Left lung (tissue), 10 donors: Measurements from ENCODE around the gene TFF1. TPM values are rescaled to one million over a fixed set of nuclear protein-coding genes. Genes with fewer than 3 reads are reported as not detected.

Experiments used
- ATAC-seq: fragments of 200-7000 bp; cut with Tn5 transposase; one replicate; pipeline ENCODE4 v1.9.1; 2020; ENCODE audit warnings: moderate library complexity
- DNase-seq, 4 donors: peaks; one replicate each; pipeline ENCODE4 v3.0.0-alpha.2; 2013 to 2020
- H3K27ac ChIP-seq, 2 donors: fragments of 200-600 bp; sonication (generic) in 1 of 2; one replicate each; pipeline versions ENCODE4 v1.5.0 to v1.8.0; 2020 to 2021
- H3K27me3 ChIP-seq, 2 donors: fragments of 200-600 bp; sonication (generic) in 1 of 2; one replicate each; pipeline versions ENCODE4 v1.5.0 to v1.8.0; 2020 to 2021
- H3K36me3 ChIP-seq, 2 donors: fragments of 200-600 bp; sonication (generic) in 1 of 2; one replicate each; pipeline versions ENCODE4 v1.5.0 to v1.8.0; 2020 to 2021
- H3K4me1 ChIP-seq, 2 donors: fragments of 200-600 bp; one replicate each; pipeline ENCODE4 v1.8.0; 2021
- H3K4me3 ChIP-seq, 2 donors: fragments of 200-600 bp; sonication (generic) in 1 of 2; one replicate each; pipeline versions ENCODE4 v1.5.0 to v1.8.0; 2020 to 2021; ENCODE audit warnings: mild to moderate bottlenecking in 1 of 2
- H3K9me3 ChIP-seq, 2 donors: fragments of 200-600 bp; sonication (generic) in 1 of 2; one replicate each; pipeline versions ENCODE4 v1.5.0 to v1.8.0; 2020 to 2021
- intact Hi-C, 2 donors: fragments of 100-400 bp; cut with DNase I; formaldehyde crosslinking; loops; one replicate each; pipeline versions ENCODE4 v1.11.2 to v1.14.2; 2022
- polyA plus RNA-seq, 6 donors: library from polyadenylated mRNA; unstranded; fragments of 120-200 nt; gene quantifications; one replicate each; pipeline ENCODE4 v1.2.1, GENCODE V29; 2013; ENCODE audit not compliant: insufficient read length in 6 of 6
- total RNA-seq, 2 donors: library from RNA; stranded (reverse); fragmentation: NEBNext Ultra II Directional; extraction: Animal tissue kit (Norgen Biotek cat#: 25700); gene quantifications; one replicate each; pipeline ENCODE4 v1.2.1, GENCODE V29; 2021
- TF ChIP-seq, protein P1 (sequence below), 2 donors: fragments of 200-600 bp; sonication (generic) in 1 of 2; IDR thresholded peaks; one replicate each; pipeline versions ENCODE4 v1.5.0 to v1.8.0; 2021; ENCODE audit warnings: antibody characterized with exemption in 2 of 2
- donor health status: DM: no; HTN: yes; CAD: no.
- donor health status: DM: no; HTN: no; CAD: no.

TFF1 gene
- total and polyA plus RNA-seq, 8 donors, result not detected

DNA sequence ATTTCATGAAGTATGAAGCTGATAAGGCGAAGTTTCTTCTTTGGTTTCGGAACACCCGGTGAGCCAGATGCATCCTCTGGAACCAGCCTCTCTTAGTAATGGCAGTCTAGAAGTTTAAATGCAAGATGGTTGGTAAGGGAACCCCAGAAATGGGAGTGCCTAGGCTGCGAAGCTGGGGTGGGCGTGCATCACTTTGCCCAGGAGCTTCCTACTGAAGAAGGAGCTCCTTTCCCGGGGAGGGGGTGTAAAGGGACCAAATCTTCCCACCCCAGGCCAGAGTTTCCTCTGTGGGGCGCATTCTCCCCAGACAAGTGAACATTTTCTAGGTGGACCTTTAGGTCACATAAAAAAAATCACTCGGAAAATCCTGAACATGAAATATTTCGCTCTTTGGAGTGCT lies 19.9 kb downstream of the TFF1 start:
- intact Hi-C loops, result no loop called here
- ATAC-seq, result no peak
- H3K9me3 ChIP-seq, result no peaks in the 10 kb centered on the region
- TF ChIP-seq, protein P1, sequence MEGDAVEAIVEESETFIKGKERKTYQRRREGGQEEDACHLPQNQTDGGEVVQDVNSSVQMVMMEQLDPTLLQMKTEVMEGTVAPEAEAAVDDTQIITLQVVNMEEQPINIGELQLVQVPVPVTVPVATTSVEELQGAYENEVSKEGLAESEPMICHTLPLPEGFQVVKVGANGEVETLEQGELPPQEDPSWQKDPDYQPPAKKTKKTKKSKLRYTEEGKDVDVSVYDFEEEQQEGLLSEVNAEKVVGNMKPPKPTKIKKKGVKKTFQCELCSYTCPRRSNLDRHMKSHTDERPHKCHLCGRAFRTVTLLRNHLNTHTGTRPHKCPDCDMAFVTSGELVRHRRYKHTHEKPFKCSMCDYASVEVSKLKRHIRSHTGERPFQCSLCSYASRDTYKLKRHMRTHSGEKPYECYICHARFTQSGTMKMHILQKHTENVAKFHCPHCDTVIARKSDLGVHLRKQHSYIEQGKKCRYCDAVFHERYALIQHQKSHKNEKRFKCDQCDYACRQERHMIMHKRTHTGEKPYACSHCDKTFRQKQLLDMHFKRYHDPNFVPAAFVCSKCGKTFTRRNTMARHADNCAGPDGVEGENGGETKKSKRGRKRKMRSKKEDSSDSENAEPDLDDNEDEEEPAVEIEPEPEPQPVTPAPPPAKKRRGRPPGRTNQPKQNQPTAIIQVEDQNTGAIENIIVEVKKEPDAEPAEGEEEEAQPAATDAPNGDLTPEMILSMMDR (IDR thresholded peaks at IDR 0.05), result no peak
- no peak overlapping the region for H3K4me3 ChIP-seq
- DNase-seq, result no peak
- H3K27ac ChIP-seq, result no peak overlapping the region
- H3K4me1 ChIP-seq, result no peaks in the 10 kb centered on the region
- H3K27me3 ChIP-seq, result peaks cover 0 to 7% of the 10 kb centered on the region in 2 donors
- H3K36me3 ChIP-seq, result no peaks in the 10 kb centered on the region

- Histone ChIP-seq H3K27me3 (peaks cover 0 to 7% of the 10 kb centered on the region in 2 donors), H3K36me3 (no peaks in the 10 kb centered on the region), H3K4me1 (no peaks in the 10 kb centered on the region), H3K27ac (no peak overlapping the region), H3K9me3 (no peaks in the 10 kb centered on the region), H3K4me3 (no peak overlapping the region)
- TF ChIP-seq, protein P1 (IDR thresholded peaks at IDR 0.05), result no peak
- intact Hi-C loops, result no loop called here
- no peak for DNase-seq
- ATAC-seq, result no peak
Observed at GRCh38 chr21:42344631-42345030, 21.7 kb downstream of the TFF1 start.

DNA sequence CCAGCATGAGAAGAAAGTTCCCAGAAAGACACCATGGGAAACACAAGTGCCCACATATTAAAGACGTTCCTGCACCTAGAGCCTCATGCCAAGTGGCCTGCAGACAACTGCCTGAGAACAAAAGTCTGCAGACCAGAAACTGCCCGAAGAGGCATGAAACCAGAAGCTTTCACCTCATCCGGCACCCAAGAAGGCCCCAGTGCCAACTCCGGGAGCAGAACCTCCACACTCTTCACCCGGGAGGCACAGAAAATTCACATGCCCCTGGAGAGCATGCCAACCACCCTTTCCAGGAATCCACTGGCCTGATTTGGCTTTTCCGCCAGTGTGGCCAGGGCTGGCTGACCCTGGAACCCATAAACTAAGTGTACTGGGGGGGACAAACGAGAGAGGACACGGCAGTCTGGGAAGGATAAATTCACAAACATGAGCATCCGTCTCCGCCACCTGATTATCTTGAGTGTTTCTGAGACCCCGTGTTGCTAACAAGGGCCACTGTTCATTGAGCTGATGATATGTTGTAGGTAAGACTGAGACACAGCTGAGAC lies 22.3 kb downstream of the TFF1 start:
- H3K27ac ChIP-seq, result no peak overlapping the region
- DNase-seq, result no peak
- TF ChIP-seq, protein P1 (IDR thresholded peaks at IDR 0.05), result no peak
- H3K4me3 ChIP-seq, result no peak overlapping the region
- no peaks in the 10 kb centered on the region for H3K4me1 ChIP-seq
- no peaks in the 10 kb centered on the region for H3K9me3 ChIP-seq
- ATAC-seq, result no peak
- intact Hi-C loops, result no loop called here
- peaks cover 0 to 7% of the 10 kb centered on the region in 2 donors for H3K27me3 ChIP-seq
- no peaks in the 10 kb centered on the region for H3K36me3 ChIP-seq

- peaks cover 0 to under 1% of the 10 kb centered on the region in 2 donors for H3K4me1 ChIP-seq
- H3K4me3 ChIP-seq, result no peak overlapping the region
- H3K9me3 ChIP-seq, result no peaks in the 10 kb centered on the region
- intact Hi-C loops, result no loop called here
- TF ChIP-seq, protein P1 (IDR thresholded peaks at IDR 0.05), result no peak
- ATAC-seq (no peak), DNase-seq (no peak)
- no peak overlapping the region for H3K27ac ChIP-seq
- H3K27me3 ChIP-seq, result peaks cover 0 to 7% of the 10 kb centered on the region in 2 donors
- H3K36me3 ChIP-seq, result no peaks in the 10 kb centered on the region
Observed at GRCh38 chr21:42343556-42343955, 22.8 kb downstream of the TFF1 start.

DNA sequence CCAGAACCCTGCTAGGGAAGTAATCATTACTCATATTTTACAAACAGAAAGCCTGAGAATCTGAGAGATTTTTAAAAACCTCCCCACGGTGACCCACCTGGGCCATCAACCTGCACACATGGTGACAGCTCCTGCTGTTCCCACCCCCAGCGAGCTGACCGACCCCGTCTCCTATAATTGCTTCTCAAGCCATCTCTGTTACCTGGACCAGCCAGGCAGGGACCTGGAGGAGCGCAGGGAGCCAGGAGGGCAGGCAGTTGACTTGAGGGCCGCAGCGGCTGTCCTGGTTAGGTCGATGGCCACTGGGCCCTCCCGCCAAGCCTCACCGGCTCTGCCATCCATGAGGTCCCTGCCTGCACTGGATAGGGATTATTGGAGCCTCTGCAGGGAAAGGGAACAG lies 23.2 kb downstream of the TFF1 start:
- Histone ChIP-seq H3K27ac (no peak overlapping the region), H3K9me3 (no peaks in the 10 kb centered on the region), H3K4me1 (peaks cover 0 to 5% of the 10 kb centered on the region in 2 donors), H3K36me3 (no peaks in the 10 kb centered on the region), H3K4me3 (no peak overlapping the region), H3K27me3 (peaks cover 0 to 7% of the 10 kb centered on the region in 2 donors)
- DNase-seq (no peak), ATAC-seq (no peak)
- intact Hi-C loops, result no loop called here
- TF ChIP-seq, protein P1 (IDR thresholded peaks at IDR 0.05), result no peak
